Adipocyte (in vitro differentiated cells): Measurements from ENCODE around the gene TIPARP.

Experiments used
- DNase-seq: peaks from one replicate; pipeline ENCODE4 v3.0.0-alpha.2; 2015; ENCODE audit warnings: low read depth
- H3K27me3 ChIP-seq: replicated peaks from 2 replicates; pipeline ENCODE4 v1.7.0; 2013; ENCODE audit warnings: mild to moderate bottlenecking, low read length, moderate library complexity; ENCODE audit not compliant: control insufficient read depth, insufficient read depth
- H3K36me3 ChIP-seq: 2 replicates; pipeline ENCODE4 v1.7.0; 2013; ENCODE audit warnings: low read length, mild to moderate bottlenecking, moderate library complexity; ENCODE audit not compliant: control insufficient read depth, insufficient read depth, severe bottlenecking
- H3K4me1 ChIP-seq: 2 replicates; pipeline ENCODE4 v1.7.0; 2013; ENCODE audit warnings: mild to moderate bottlenecking, low read length, moderate library complexity; ENCODE audit not compliant: control insufficient read depth, insufficient read depth
- H3K4me3 ChIP-seq: 2 replicates; pipeline ENCODE4 v1.7.0; 2013; ENCODE audit warnings: mild to moderate bottlenecking, low read length, moderate library complexity
- H3K9ac ChIP-seq: 2 replicates; pipeline ENCODE4 v1.7.0; 2013; ENCODE audit warnings: mild to moderate bottlenecking, low read length, moderate library complexity
- H3K9me3 ChIP-seq: 2 replicates; pipeline ENCODE4 v1.7.0; 2013; ENCODE audit warnings: mild to moderate bottlenecking, low read length, moderate library complexity; ENCODE audit not compliant: control insufficient read depth

Gene TIPARP

DNA sequence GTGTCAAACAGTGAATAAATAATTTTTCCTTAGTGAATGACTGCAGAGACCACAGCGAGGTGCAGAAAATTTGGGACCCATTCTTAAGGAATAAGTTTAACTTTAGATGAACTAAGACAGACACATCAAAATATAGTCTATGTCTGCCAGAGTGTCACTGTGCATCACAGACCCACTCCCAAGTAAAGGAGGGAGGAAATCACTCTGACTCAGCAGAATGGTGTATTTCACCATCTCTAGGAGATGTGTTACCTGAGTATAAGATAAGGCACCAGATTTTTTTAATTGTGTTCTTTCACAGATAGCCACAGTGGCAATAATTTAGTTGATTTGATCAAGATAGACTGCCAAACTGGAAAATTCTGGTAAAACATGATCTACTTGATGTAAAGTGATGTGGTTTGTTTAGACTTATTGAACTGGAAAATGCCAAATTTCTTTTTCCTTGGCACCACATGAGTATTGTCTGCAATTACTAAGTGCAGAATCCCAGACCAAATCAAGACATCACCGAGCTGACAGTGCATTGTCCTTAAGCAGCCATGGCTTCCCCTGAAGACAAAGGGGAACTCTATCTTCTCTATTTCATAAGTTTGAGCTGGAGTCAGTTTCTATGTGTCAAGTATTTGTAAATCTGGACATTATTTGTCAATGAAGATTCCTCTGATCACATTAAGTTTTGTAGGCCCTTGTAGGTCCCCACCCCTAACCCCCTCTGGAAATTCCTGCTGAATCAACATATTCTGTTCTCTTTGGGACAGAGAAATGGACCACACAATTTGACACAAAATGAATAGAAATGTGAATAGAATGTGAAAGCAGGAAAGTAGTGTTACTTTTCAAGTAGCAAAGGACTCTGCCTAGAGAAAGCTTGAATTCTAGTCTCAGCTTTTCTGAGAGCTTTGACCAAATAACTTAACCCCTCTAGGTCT, 47.6 kb downstream of the TIPARP start:
- DNase-seq = no peak
- H3K9me3 ChIP-seq = no peaks in the 10 kb centered on the region
- H3K27me3 ChIP-seq = no peaks in the 10 kb centered on the region
- H3K4me1 ChIP-seq = peaks cover 34% of the 10 kb centered on the region
- H3K36me3 ChIP-seq = peaks cover 35% of the 10 kb centered on the region
- no peak overlapping the region for H3K4me3 ChIP-seq
- H3K9ac ChIP-seq = no peak overlapping the region

DNA sequence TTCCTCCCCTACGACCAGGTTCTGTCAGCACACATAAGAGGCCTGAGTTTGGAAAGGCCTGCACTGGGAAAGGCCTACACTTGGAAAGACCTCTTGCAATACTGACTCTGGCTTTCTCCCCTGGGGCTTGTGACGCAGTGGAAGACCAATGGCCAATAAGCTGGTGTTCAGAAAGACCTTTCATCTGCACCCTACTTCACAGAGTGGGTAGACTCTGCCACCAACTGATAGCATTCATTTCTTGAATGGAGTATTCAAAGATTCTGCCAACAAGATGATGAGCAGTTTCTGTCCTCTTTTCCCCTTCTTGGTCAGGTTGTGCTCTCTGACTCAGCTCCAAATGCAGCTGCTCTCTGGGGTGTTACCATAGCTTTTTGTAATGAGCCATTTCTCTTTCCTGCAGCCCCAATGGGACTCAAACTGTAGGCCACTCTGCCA, 48.8 kb downstream of the TIPARP start:
- Histone ChIP-seq H3K9ac (no peak overlapping the region), H3K9me3 (no peaks in the 10 kb centered on the region)
- DNase-seq = no peak

DNA sequence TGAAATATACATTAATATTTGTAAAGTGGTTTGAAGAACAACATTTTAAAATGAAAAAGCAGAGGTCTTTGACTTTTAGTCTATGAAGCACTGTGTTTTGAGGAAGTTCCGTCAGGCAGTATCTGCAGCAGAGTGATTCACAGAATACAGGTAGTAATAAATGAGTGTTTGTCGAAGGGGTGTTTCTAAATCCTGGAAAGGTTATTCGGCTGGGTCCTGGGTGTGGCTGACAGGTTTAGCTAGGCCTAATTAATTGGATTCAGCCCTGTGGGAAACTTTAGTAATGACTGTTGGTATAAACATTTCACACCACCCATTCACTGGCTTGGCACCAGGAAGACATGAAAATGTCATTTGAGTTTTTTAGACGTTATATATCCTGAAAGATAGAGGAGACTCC, 51.3 kb downstream of the TIPARP start:
- Histone ChIP-seq H3K4me3 (no peak overlapping the region), H3K27me3 (no peaks in the 10 kb centered on the region), H3K9me3 (no peaks in the 10 kb centered on the region), H3K36me3 (peaks cover 37% of the 10 kb centered on the region), H3K4me1 (peaks cover 30% of the 10 kb centered on the region), H3K9ac (no peak overlapping the region)
- no peak for DNase-seq

More for the DNA sequence above, 48.8 kb downstream of the TIPARP start:
- peaks cover 27% of the 10 kb centered on the region for H3K36me3 ChIP-seq
- no peak overlapping the region for H3K4me3 ChIP-seq
- no peaks in the 10 kb centered on the region for H3K27me3 ChIP-seq
- H3K4me1 ChIP-seq = peaks cover 38% of the 10 kb centered on the region

- H3K9me3 ChIP-seq = no peaks in the 10 kb centered on the region
- H3K4me3 ChIP-seq = no peak overlapping the region
- H3K9ac ChIP-seq = no peak overlapping the region
- DNase-seq = no peak
- no peaks in the 10 kb centered on the region for H3K27me3 ChIP-seq
- H3K36me3 ChIP-seq = peaks cover 30% of the 10 kb centered on the region
- peaks cover 30% of the 10 kb centered on the region for H3K4me1 ChIP-seq
Measured at GRCh38 chr3:156726456-156726855, 52.1 kb downstream of the TIPARP start.

- peaks cover 27% of the 10 kb centered on the region for H3K4me1 ChIP-seq
- no peak overlapping the region for H3K4me3 ChIP-seq
- peaks cover 28% of the 10 kb centered on the region for H3K36me3 ChIP-seq
- no peak for DNase-seq
- H3K9me3 ChIP-seq = no peaks in the 10 kb centered on the region
- no peak overlapping the region for H3K9ac ChIP-seq
- H3K27me3 ChIP-seq = no peaks in the 10 kb centered on the region
Measured at GRCh38 chr3:156727519-156728205, 53.3 kb downstream of the TIPARP start.

DNA sequence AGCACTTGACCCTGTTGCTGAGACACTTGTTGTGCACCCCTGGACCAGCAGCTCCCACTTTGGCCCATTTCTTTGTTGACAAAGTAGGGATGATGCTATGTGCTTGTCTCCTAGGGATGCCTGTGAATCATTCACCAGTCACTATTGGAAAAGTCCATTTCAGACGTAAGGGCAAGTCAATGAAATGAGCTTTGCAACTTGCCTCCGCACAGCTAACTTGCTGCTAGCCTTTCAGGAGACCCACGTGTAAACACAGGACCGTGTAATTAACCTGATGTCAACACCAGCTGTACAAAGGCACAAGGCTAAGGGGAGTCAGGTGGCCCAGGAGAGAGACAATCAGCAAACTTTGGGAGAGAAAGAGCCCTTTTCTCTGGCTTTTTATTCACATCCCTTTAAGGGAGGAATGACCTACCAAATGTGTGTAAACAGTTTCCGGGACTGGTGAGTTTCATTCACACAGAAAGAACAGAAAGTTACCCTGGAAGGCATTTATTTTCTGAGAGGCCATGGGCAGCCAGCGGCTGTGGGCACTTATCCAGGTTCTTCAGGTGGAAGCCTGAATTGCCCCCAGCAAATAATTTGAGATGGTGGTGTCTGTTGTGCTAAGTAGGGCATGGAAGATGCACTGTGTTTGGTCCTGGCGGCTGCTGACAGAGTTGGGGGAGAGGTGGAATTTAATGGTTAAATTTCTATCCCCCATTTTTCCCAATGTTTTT, 54.0 kb downstream of the TIPARP start:
- Histone ChIP-seq H3K4me1 (peaks cover 19% of the 10 kb centered on the region), H3K36me3 (peaks cover 28% of the 10 kb centered on the region), H3K9me3 (no peaks in the 10 kb centered on the region), H3K9ac (no peak overlapping the region), H3K27me3 (no peaks in the 10 kb centered on the region), H3K4me3 (no peak overlapping the region)
- DNase-seq = no peak

DNA sequence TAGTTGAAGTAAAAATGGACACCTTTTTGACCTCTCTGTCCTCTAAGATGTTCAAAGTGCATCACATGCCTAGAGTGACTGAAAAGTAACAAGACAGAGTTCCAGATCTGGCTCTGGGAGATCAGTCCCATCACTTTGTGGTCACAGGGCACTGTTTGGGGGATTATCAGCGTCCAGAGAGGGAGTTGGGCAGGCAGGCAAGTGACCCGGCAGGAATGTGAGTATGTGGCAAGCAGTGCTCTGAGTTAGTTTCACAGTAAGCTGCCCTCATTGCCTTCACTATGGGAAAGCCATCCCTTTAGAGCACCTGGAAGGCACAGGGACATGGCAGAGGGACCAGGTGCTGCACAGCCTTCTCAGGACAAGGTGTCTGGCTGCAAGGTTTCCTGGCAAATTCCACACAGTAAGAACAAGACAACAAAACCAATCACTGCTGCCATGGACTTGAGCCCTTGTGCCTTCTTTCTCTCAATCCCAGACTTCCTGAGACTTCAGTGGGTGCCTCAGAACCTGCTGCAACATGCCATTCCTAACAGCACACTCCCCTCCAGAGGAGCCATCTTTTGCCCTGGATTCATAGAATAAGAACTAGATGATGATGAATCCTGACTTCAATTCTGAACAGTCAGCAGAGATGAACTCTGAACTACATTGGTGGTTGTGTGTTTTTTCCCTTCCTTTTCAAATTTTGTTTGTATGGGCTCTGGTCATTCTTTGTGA, 55.2 kb downstream of the TIPARP start:
- Histone ChIP-seq H3K36me3 (peaks cover 28% of the 10 kb centered on the region), H3K27me3 (no peaks in the 10 kb centered on the region), H3K4me3 (no peak overlapping the region), H3K4me1 (peaks cover 15% of the 10 kb centered on the region), H3K9me3 (no peaks in the 10 kb centered on the region), H3K9ac (no peak overlapping the region)
- DNase-seq = peak; percentile 71

GRCh38 chr3:156731813-156732212, 57.4 kb downstream of the TIPARP start:
- no peak for DNase-seq
- H3K9me3 ChIP-seq = no peaks in the 10 kb centered on the region
- H3K9ac ChIP-seq = no peak overlapping the region
- H3K36me3 ChIP-seq = peaks cover 10% of the 10 kb centered on the region
- H3K4me1 ChIP-seq = peaks cover 15% of the 10 kb centered on the region
- no peaks in the 10 kb centered on the region for H3K27me3 ChIP-seq
- no peak overlapping the region for H3K4me3 ChIP-seq

GRCh38 chr3:156732261-156732660, 57.9 kb downstream of the TIPARP start:
- DNase-seq = no peak
- peaks cover 10% of the 10 kb centered on the region for H3K36me3 ChIP-seq
- no peaks in the 10 kb centered on the region for H3K27me3 ChIP-seq
- H3K9ac ChIP-seq = no peak overlapping the region
- no peaks in the 10 kb centered on the region for H3K9me3 ChIP-seq
- peaks cover 12% of the 10 kb centered on the region for H3K4me1 ChIP-seq
- no peak overlapping the region for H3K4me3 ChIP-seq

DNA sequence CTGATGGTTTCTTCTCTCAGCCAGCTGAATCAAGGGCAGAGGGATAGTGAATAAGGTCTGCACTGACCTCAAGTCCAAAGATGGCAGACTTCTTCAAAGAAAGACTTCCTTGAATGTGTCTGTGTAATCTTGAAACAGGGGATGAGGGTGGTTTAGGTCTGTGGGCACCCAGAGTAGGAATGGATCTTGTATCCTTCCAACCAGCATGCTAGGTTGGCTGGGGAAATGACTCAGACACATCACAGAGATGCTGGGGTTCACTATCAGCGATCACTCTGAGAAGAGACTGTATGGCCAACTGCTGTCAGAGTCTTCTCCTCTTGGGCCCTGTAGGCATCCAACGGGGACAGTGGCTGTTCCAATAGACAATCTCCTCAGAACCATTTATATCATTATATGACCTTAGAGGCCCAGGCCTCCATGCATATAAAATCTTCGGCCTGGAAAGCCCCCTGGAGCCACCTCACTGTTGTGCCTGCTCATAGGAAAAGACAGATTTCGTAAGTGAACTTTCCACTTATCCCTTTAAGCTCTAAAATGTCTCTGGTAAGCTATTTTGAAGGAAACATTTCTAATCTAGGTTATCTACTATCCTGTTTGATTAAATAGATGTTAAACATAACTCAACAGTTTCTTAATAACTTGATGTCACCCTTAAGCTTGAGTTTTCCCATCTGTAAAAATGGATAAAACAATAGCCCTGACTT, 58.5 kb downstream of the TIPARP start:
- no peaks in the 10 kb centered on the region for H3K27me3 ChIP-seq
- no peak overlapping the region for H3K4me3 ChIP-seq
- no peak for DNase-seq
- peaks cover 7% of the 10 kb centered on the region for H3K4me1 ChIP-seq
- no peak overlapping the region for H3K9ac ChIP-seq
- H3K36me3 ChIP-seq = peaks cover 10% of the 10 kb centered on the region
- H3K9me3 ChIP-seq = no peaks in the 10 kb centered on the region
